GM12873 (cell line): ENCODE measurements around the gene TMEM161A.

ENCODE experiments used
- TF ChIP-seq, protein P1 (sequence below): IDR thresholded peaks from 2 replicates; pipeline ENCODE4 v1.5.1; 2012; ENCODE audit warnings: low read depth, mild to moderate bottlenecking, moderate library complexity, low read length, control low read depth; ENCODE audit not compliant: insufficient read depth; ENCODE audit errors: missing control alignments

TMEM161A gene

DNA sequence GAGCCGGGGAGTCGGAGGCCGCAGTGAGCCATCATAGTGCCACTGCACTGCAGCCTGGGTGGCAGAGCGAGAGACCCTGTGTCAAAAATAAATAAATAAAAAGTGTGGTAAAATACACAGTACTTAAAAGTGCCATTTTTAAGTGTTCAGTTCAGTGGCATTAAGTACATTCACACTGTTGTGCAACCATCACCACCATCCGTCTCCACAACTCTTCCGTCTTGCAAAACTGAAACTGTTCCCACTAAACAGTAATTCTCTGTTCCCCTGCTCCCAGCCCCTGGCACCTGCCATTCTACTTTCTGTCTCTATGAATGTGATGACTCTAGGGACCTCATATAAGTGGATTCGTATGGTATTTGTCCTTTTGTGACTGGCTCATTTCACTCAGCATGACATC lies 61.2 kb downstream of the TMEM161A start:
- TF ChIP-seq, protein P1, sequence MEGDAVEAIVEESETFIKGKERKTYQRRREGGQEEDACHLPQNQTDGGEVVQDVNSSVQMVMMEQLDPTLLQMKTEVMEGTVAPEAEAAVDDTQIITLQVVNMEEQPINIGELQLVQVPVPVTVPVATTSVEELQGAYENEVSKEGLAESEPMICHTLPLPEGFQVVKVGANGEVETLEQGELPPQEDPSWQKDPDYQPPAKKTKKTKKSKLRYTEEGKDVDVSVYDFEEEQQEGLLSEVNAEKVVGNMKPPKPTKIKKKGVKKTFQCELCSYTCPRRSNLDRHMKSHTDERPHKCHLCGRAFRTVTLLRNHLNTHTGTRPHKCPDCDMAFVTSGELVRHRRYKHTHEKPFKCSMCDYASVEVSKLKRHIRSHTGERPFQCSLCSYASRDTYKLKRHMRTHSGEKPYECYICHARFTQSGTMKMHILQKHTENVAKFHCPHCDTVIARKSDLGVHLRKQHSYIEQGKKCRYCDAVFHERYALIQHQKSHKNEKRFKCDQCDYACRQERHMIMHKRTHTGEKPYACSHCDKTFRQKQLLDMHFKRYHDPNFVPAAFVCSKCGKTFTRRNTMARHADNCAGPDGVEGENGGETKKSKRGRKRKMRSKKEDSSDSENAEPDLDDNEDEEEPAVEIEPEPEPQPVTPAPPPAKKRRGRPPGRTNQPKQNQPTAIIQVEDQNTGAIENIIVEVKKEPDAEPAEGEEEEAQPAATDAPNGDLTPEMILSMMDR, result no peak

DNA sequence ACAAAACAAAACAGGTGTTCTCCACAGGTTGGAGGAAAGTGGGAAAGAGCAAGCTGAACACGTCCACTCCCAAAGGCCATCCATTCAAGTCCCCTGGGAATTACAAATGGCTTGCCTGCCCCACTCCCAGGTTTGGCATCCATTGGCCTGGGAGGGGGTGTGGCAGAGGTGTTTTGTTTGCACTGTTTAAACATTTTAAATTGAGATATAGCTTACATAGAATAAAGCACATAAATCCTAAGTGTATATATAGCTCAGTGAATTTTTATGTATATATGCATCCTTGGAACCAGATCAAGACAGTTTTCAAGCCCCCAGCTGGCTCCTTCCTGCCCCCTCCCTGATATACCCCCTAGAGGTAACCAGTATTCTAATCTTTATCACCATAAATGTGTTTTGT lies 61.8 kb downstream of the TMEM161A start:
- TF ChIP-seq, protein P1, result no peak

DNA sequence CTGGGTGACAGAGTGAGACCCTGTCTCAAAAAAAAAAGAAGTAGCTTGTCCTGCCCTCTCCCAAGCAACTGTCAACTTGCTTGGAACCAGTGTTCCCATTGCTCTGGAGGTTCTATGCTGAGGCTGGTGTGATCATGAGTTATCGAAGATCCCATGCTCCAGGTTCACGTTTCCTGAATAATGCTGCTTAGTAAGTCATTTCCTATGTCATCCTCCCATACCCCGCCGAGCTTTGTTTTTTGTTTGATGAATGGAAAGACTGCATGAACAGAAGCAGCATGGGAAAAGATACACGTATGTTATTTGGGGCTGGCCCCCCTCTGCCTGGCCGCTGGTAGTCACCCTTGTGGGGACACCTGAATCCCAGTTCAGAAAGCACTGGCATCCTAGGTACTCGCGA lies 63.2 kb downstream of the TMEM161A start:
- TF ChIP-seq, protein P1, result no peak

DNA sequence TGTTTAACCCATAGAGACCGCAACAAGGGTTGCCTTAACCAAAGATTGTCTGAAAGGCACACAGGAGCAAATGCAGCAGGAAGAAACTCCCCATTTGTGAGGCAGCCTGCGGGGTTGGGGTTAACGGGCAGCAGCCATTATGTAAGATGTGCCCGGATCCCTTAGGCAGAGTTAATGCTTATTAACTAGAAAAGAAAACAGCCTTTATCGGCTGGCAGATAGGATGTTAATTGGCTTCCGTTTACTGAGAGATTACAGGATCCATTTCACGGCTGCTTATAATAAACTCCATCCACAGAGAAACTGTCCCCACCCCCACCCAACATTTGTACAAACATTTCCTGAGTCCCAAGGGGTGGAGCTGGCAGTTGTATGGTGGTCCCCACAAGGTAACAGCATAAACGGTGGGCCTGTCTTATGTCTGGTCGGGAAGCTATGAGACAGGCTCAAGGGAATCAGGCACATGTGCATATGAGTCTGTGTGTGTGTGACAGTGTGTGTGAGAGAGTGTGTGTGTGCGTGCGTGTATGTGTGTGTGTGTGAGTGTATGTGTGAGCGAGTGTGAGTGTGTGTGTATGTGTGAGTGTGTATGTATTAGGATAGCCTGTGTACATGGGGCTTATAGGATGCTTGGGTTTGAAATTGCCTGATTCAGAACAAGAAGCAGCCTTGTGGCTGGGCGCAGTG lies 63.9 kb downstream of the TMEM161A start:
- TF ChIP-seq, protein P1, result no peak

DNA sequence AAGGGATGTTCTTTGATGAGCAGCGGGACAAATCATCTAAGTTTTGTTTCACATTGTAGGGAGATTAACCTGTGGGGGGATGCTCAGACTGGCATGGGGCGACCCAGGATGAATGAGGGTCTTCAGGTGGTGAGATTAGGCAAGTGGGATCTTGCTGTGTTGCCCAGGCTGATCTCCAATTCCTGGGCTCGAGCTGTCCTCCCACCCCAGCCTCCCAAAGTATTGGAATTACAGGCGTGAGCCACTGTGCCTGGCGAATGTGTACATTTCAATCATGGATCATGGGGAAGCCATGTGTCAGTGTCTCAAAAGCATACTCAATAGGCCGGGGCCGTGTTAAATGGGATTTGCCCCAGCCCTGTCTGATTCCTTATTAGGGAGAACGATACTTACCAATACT lies 66.4 kb downstream of the TMEM161A start:
- TF ChIP-seq, protein P1, result no peak
